ENCODE measurements around the gene STRAP.
"Not testable (repeated sequence)": the region's sequence is repeated elsewhere in the genome, so short reads cannot be mapped to it uniquely, and the experiment has no call there.

STRAP gene

GRCh38 chr12:15924956-15925355, 42.8 kb downstream of the STRAP start:
- no peak for DNase-seq (ENCODE audit: low spot score)

DNA sequence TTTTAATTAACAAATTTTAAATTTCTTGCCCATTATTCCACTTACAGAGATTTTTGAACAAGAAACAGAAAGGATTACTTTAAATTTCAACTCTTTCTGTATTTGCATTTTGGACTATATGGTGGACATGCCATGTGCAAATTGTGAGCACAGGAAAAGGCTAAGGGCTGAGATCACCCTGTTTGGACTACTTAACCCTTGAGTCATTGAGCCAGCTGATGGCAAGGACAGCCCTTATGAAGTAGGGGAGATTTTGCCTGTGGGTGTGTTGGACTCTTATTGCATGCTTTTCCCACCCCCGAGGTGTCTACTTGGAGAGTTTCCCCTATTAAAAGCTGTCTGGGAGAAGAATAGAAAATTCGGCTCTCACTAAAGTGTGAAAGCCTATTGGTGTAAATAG, 46.2 kb downstream of the STRAP start:
- no peak for DNase-seq (ENCODE audit: low spot score)

- peak; percentile 41 for DNase-seq (ENCODE audit: low spot score)
Measured at GRCh38 chr12:15928870-15929571, 46.8 kb downstream of the STRAP start.

GRCh38 chr12:15931590-15932053, 49.4 kb downstream of the STRAP start:
- no peak for DNase-seq (ENCODE audit: low spot score)

- DNase-seq (ENCODE audit: low spot score) = no peak
Measured at GRCh38 chr12:15932327-15932726, 50.1 kb downstream of the STRAP start.

- no peak for DNase-seq (ENCODE audit: low spot score)
Measured at GRCh38 chr12:15932971-15933370, 50.8 kb downstream of the STRAP start.

DNA sequence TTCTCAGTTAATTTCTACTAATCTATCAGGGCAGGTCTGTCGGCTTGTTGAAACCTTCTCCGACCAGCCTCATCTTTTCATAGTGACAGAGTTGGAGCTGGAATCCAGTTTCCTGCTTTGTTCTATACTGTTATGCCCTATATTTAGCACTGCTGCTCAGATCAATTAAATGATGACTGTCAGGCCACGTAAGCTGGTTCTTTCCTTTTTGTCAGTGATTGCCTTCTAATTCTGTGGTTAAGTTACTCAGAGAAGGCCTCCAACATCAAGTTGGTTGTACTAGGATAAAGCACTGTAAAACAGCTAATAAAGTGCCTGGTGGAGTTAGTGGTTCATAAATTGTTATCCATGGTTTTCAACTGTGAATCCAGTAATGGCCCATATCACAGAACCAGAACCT, 51.6 kb downstream of the STRAP start:
- no peak for DNase-seq (ENCODE audit: low spot score)

GRCh38 chr12:15936751-15937150, 54.6 kb downstream of the STRAP start:
- no peak for DNase-seq (ENCODE audit: low spot score)

DNA sequence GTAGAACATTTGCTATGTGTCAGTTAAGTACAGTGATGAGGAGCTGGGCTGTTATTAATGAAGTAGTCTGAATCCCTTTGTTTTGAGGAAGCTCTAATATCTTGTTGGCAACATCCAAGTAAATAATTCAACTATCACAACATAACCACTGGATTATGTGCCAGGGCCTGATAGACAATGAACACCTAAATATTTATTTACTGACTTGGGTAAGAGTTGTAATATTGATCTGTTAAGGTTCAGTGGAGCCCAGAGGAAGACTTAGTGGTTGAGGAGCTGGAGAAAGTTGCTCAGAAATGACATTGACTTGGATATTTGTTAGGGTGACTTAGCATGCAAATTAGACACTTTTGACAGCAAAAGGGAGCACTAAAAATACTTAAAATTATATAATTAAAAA, 55.7 kb downstream of the STRAP start:
- DNase-seq (ENCODE audit: low spot score) = no peak

- no peak for DNase-seq (ENCODE audit: low spot score)
Measured at GRCh38 chr12:15939111-15939510, 56.9 kb downstream of the STRAP start.

DNA sequence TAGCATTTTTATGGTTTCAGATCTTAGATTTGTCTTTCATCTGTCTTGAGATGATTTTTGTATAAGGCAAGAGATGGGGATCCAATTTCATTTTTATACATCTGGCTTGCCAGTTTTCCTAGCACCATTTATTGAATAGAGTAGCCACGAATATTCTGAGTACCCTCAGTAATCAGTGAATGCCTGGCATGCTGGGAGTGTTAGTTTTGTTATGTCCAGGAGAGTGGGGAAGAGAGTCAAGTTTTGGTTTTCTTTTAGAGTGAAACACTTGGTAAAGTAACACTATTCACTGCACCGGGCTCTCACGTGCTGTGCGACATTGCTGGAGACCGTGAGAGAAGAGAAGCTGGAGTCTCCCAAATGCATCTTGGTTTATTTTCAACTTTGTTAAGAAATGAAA, 60.3 kb downstream of the STRAP start:
- no peak for DNase-seq (ENCODE audit: low spot score)

GRCh38 chr12:15943519-15943918, 61.3 kb downstream of the STRAP start:
- not testable (repeated sequence) for DNase-seq (ENCODE audit: low spot score)

- not testable (repeated sequence) for DNase-seq (ENCODE audit: low spot score)
Measured at GRCh38 chr12:15948461-15948860, 66.3 kb downstream of the STRAP start.
